ENCODE data around the gene ARHGEF7. TPM values are rescaled to one million over a fixed set of nuclear protein-coding genes. Genes with fewer than 3 reads are reported as not detected.

Gene ARHGEF7
- total RNA-seq, 2 experiments from 2014 or later: 39.5 to 51.3 TPM

DNA sequence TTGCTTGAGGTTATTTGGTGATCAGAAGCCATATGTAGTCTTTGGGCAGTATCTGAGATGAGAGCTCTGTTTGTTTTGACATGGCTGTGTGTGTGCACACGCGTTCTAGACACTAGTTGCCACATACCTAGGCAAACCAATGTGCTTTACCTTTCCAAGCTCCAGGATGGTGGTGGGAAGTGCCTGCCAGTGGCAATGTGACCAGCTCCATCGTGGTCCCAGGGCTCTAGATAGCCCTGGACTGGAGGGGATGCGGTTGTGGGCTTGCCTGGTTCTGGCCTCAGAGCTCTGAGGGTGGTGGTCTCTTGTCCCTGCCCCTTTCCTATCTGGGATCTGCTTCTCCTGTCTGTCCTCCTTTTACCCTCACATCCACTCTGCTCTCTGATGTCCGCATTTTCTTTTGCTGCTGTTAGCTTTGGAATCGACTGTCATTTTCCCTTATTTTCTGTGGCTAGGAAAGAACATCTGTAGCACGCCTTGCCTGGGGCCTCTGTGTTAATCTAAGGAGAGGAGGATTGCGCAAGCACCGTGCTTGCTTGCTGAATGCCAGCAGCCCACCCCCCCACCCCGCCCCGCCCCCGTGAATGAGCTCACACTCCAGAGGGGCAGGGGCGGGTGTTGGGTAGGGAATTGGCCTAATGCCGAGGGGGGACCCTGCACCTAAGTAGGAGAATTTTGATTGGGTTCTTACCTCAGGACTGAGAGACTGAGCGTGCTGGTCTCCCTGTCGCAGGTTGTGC is 89.5 kb downstream of the ARHGEF7 start:
- H2AFZ ChIP-seq (ENCODE audit: low read length): no peak overlapping the region
- ChIA-PET POLR2A (interaction anchor here (0.6 to 2.7 kb wide), 6 partner anchors 10 to 37 kb away, joined by 3 to 14 read pairs (median 6); no protein-coding TSS in a partner anchor), CTCF (ENCODE audit: unreplicated experiment) (interaction anchor here (0.6 kb wide), 1 partner anchor 38 kb away, joined by 4 read pairs; no protein-coding TSS in a partner anchor)
- H3K4me1 ChIP-seq (ENCODE audit: insufficient read depth, low read length, poor library complexity, severe bottlenecking): peaks cover 77% of the 10 kb centered on the region
- no peaks in the 10 kb centered on the region for H3K9me2 ChIP-seq (ENCODE audit: insufficient read depth, low read length)
- no peaks in the 10 kb centered on the region for H3K9me3 ChIP-seq (ENCODE audit: low read length)
- TF ChIP-seq, protein P1, sequence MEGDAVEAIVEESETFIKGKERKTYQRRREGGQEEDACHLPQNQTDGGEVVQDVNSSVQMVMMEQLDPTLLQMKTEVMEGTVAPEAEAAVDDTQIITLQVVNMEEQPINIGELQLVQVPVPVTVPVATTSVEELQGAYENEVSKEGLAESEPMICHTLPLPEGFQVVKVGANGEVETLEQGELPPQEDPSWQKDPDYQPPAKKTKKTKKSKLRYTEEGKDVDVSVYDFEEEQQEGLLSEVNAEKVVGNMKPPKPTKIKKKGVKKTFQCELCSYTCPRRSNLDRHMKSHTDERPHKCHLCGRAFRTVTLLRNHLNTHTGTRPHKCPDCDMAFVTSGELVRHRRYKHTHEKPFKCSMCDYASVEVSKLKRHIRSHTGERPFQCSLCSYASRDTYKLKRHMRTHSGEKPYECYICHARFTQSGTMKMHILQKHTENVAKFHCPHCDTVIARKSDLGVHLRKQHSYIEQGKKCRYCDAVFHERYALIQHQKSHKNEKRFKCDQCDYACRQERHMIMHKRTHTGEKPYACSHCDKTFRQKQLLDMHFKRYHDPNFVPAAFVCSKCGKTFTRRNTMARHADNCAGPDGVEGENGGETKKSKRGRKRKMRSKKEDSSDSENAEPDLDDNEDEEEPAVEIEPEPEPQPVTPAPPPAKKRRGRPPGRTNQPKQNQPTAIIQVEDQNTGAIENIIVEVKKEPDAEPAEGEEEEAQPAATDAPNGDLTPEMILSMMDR (conservative IDR thresholded peaks at IDR 0.05; ENCODE audit: low read length): no peak
- TF ChIP-seq EZH2phosphoT487 (IDR thresholded peaks at IDR 0.05; ENCODE audit: borderline replicate concordance, low read depth, low read length): no peak
- peak overlapping the region; percentile 62 for H3K4me3 ChIP-seq (ENCODE audit: low read depth, low read length, poor library complexity, severe bottlenecking)
- 0 out of 2 replicates have a peak, but pooled peaks cover 4% of the 10 kb centered on the region for H4K20me1 ChIP-seq (ENCODE audit: insufficient read depth, low read length)
- BruUV-seq (replicated peaks): no TSS peak
- no peak for DNase-seq (ENCODE audit: low spot score)
- peaks cover 97% of the 10 kb centered on the region for H3K79me2 ChIP-seq (ENCODE audit: insufficient read depth, low read depth, low read length)
- H3K36me3 ChIP-seq (ENCODE audit: insufficient read depth, low read length): peaks cover 49% of the 10 kb centered on the region
- peak overlapping the region; percentile 93 for H3K27ac ChIP-seq (ENCODE audit: low read depth, low read length, poor library complexity, severe bottlenecking)
- intact Hi-C loops (cut with micrococcal nuclease; ENCODE audit: unreplicated experiment): loop anchor here (5.0 kb wide), 1 partner anchor 42 kb away; no protein-coding TSS in a partner anchor
- peak overlapping the region; percentile 92 for H3K4me2 ChIP-seq (ENCODE audit: low read length)

DNA sequence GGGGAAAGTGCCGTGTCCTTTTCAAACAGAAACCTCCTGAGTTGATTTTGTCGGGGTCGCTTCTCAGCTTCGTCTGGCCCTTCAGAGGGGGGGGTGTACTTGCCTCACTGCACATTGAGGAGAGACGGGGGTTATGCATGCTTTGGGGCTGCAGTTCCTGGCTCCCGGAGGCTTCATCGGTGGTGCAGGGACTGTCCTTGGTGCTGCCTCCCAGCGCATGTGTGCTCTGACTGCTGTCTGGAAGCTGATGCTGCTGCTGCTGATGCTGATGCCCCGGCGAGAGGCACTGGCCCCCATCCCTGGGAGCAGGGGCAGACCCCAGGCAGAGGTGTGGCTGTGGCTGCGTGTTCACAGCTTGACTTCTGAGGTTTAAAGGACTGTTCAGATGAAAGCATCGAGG is 91.0 kb downstream of the ARHGEF7 start:
- no peaks in the 10 kb centered on the region for H3K9me3 ChIP-seq (ENCODE audit: low read length)
- CTCF ChIA-PET (ENCODE audit: unreplicated experiment): no interaction called here
- peaks cover 56% of the 10 kb centered on the region for H3K36me3 ChIP-seq (ENCODE audit: insufficient read depth, low read length)
- 0 out of 2 replicates have a peak, but pooled peaks cover 4% of the 10 kb centered on the region for H4K20me1 ChIP-seq (ENCODE audit: insufficient read depth, low read length)
- intact Hi-C loops (cut with micrococcal nuclease; ENCODE audit: unreplicated experiment): no loop called here
- no peaks in the 10 kb centered on the region for H3K9me2 ChIP-seq (ENCODE audit: insufficient read depth, low read length)
- H3K79me2 ChIP-seq (ENCODE audit: insufficient read depth, low read depth, low read length): peaks cover 92% of the 10 kb centered on the region
- H3K4me2 ChIP-seq (ENCODE audit: low read length): peak overlapping the region; percentile 92; the same call in 1 of the 2 replicates
- no TSS peak for BruUV-seq (replicated peaks)
- no peak overlapping the region for H2AFZ ChIP-seq (ENCODE audit: low read length)
- POLR2A ChIA-PET: no interaction called here
- DNase-seq (ENCODE audit: low spot score): no peak
- TF ChIP-seq, protein P1 (conservative IDR thresholded peaks at IDR 0.05; ENCODE audit: low read length): no peak
- TF ChIP-seq EZH2phosphoT487 (IDR thresholded peaks at IDR 0.05; ENCODE audit: borderline replicate concordance, low read depth, low read length): no peak
- H3K4me3 ChIP-seq (ENCODE audit: low read depth, low read length, poor library complexity, severe bottlenecking): no peak overlapping the region
- H3K4me1 ChIP-seq (ENCODE audit: insufficient read depth, low read length, poor library complexity, severe bottlenecking): peaks cover 61% of the 10 kb centered on the region
- H3K27ac ChIP-seq (ENCODE audit: low read depth, low read length, poor library complexity, severe bottlenecking): peak overlapping the region; percentile 40

DNA sequence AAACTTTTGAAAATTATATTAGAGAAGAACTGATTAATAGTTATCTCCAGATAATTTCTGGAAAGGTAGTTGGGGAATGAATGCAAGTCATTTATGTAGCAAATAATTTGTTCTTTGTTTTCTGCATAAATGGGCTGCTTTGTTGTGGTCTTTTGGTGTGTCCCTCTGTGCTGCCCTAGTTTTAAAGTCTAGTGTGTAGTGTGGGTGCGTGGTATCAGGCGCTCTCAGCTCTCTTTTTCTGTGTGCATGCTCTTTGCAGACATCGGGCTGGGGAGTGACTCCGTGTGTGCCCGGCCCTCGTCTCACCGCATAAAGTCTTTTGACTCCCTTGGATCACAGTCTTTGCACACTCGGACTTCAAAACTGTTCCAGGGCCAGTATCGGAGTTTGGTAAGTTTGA is 94.5 kb downstream of the ARHGEF7 start:
- intact Hi-C loops (cut with micrococcal nuclease; ENCODE audit: unreplicated experiment): no loop called here
- H3K4me1 ChIP-seq (ENCODE audit: insufficient read depth, low read length, poor library complexity, severe bottlenecking): peaks cover 43% of the 10 kb centered on the region
- peaks cover under 1% of the 10 kb centered on the region; the same call in 1 of the 2 replicates for H4K20me1 ChIP-seq (ENCODE audit: insufficient read depth, low read length)
- POLR2A ChIA-PET: no interaction called here
- DNase-seq (ENCODE audit: low spot score): no peak
- H3K9me3 ChIP-seq (ENCODE audit: low read length): no peaks in the 10 kb centered on the region
- no TSS peak for BruUV-seq (replicated peaks)
- H3K36me3 ChIP-seq (ENCODE audit: insufficient read depth, low read length): peaks cover 80% of the 10 kb centered on the region
- TF ChIP-seq, protein P1 (conservative IDR thresholded peaks at IDR 0.05; ENCODE audit: low read length): no peak
- TF ChIP-seq EZH2phosphoT487 (IDR thresholded peaks at IDR 0.05; ENCODE audit: borderline replicate concordance, low read depth, low read length): no peak
- peaks cover 92% of the 10 kb centered on the region for H3K79me2 ChIP-seq (ENCODE audit: insufficient read depth, low read depth, low read length)
- H3K9me2 ChIP-seq (ENCODE audit: insufficient read depth, low read length): no peaks in the 10 kb centered on the region
- H3K4me2 ChIP-seq (ENCODE audit: low read length): no peak overlapping the region
- no peak overlapping the region for H3K27ac ChIP-seq (ENCODE audit: low read depth, low read length, poor library complexity, severe bottlenecking)
- CTCF ChIA-PET (ENCODE audit: unreplicated experiment): no interaction called here
- no peak overlapping the region for H3K4me3 ChIP-seq (ENCODE audit: low read depth, low read length, poor library complexity, severe bottlenecking)
- H2AFZ ChIP-seq (ENCODE audit: low read length): no peak overlapping the region
